ENCODE data around the gene RXFP2. TPM values are rescaled to one million over a fixed set of nuclear protein-coding genes. Genes with fewer than 3 reads are reported as not detected.

RXFP2 gene
- total RNA-seq, 8 experiments from 2014 or later = 0.19 to 0.24 TPM; not detected in 6

GRCh38 chr13:31742097-31742734, 2.9 kb downstream of the RXFP2 start:
- 0 to 20% (median 7%) methylated on average over 2 to 7 of the region's 7 CpGs; no CpG with 5 or more reads in 2 of the 10 experiments for WGBS, 10 experiments
- in situ Hi-C loops (cut with MboI; ENCODE audit: low pct_unique_long_range_greater_than_20kb in 2 of 9, low sequenced_read_pairs in 9 of 9, unreplicated experiment in 9 of 9) = loop anchor here in 6 of 9 experiments (5.0 to 25.0 kb wide), 5 partner anchors 205 to 505 kb away; no protein-coding TSS in a partner anchor
- ATAC-seq (replicated peaks in 6 of 8) = peak in 7 of 8 experiments; percentile 51 to 88 (median 73)
- no peaks in the 10 kb centered on the region for H3K4me1 ChIP-seq (replicated peaks in 1 of 2)
- H3K4me3 ChIP-seq = no peak overlapping the region
- H3K27ac ChIP-seq = no peak overlapping the region

- Histone ChIP-seq H3K4me1 (replicated peaks in 1 of 2) (no peaks in the 10 kb centered on the region), H3K4me3 (no peak overlapping the region), H3K27ac (no peak overlapping the region)
- ATAC-seq (replicated peaks in 6 of 8) = peak in 1 of 8 experiments; percentile 20
- in situ Hi-C loops (cut with MboI; ENCODE audit: low pct_unique_long_range_greater_than_20kb in 2 of 9, low sequenced_read_pairs in 9 of 9, unreplicated experiment in 9 of 9) = loop anchor here in 6 of 9 experiments (10.0 to 25.0 kb wide), 4 partner anchors 210 to 510 kb away; no protein-coding TSS in a partner anchor
- WGBS, 10 experiments = 34 to 100% (median 87%) methylated on average over 1 to 3 of the region's 3 CpGs
Observed at GRCh38 chr13:31747291-31747690, 8.0 kb downstream of the RXFP2 start.

- ATAC-seq (replicated peaks in 6 of 8) = peak in 1 of 8 experiments; percentile 71
- WGBS, 10 experiments = 0 to 100% (median 76%) methylated on average over 1 to 2 of the region's 2 CpGs; no CpG with 5 or more reads in 1 of the 10 experiments
- Histone ChIP-seq H3K27ac (no peak overlapping the region), H3K4me1 (replicated peaks in 1 of 2) (no peaks in the 10 kb centered on the region), H3K4me3 (no peak overlapping the region)
- in situ Hi-C loops (cut with MboI; ENCODE audit: low pct_unique_long_range_greater_than_20kb in 2 of 9, low sequenced_read_pairs in 9 of 9, unreplicated experiment in 9 of 9) = loop anchor here in 6 of 9 experiments (10.0 to 25.0 kb wide), 4 partner anchors 211 to 511 kb away; no protein-coding TSS in a partner anchor
Observed at GRCh38 chr13:31747966-31748365, 8.6 kb downstream of the RXFP2 start.

GRCh38 chr13:31749929-31750328, 10.6 kb downstream of the RXFP2 start:
- Histone ChIP-seq H3K4me1 (replicated peaks in 1 of 2) (no peaks in the 10 kb centered on the region), H3K27ac (no peak overlapping the region), H3K4me3 (no peak overlapping the region)
- in situ Hi-C loops (cut with MboI; ENCODE audit: low pct_unique_long_range_greater_than_20kb in 2 of 9, low sequenced_read_pairs in 9 of 9, unreplicated experiment in 9 of 9) = loop anchor here in 6 of 9 experiments (10.0 to 25.0 kb wide), 4 partner anchors 213 to 513 kb away; no protein-coding TSS in a partner anchor
- ATAC-seq (replicated peaks in 6 of 8) = peak in 2 of 8 experiments; percentile 85 to 95
- WGBS, 10 experiments = 0 to 96% (median 60%) methylated on average over 2 to 4 of the region's 4 CpGs; no CpG with 5 or more reads in 1 of the 10 experiments

- Histone ChIP-seq H3K27ac (no peak overlapping the region), H3K4me1 (replicated peaks in 1 of 2) (peaks cover 0 to 5% of the 10 kb centered on the region in 2 donors), H3K4me3 (no peak overlapping the region)
- ATAC-seq (replicated peaks in 6 of 8) = no peak
- WGBS, 10 experiments = 54 to 95% (median 77%) methylated on average over 1 to 4 of the region's 6 CpGs; no CpG with 5 or more reads in 1 of the 10 experiments
- in situ Hi-C loops (cut with MboI; ENCODE audit: low pct_unique_long_range_greater_than_20kb in 2 of 9, low sequenced_read_pairs in 9 of 9, unreplicated experiment in 9 of 9) = no loop called here
Observed at GRCh38 chr13:31755211-31755610, 15.9 kb downstream of the RXFP2 start.

- no peak overlapping the region for H3K4me3 ChIP-seq
- in situ Hi-C loops (cut with MboI; ENCODE audit: low pct_unique_long_range_greater_than_20kb in 2 of 9, low sequenced_read_pairs in 9 of 9, unreplicated experiment in 9 of 9) = no loop called here
- WGBS, 10 experiments = 0 to 73% (median 47%) methylated on average over 1 to 5 of the region's 5 CpGs; no CpG with 5 or more reads in 4 of the 10 experiments
- peaks cover 0 to 5% of the 10 kb centered on the region in 2 donors for H3K4me1 ChIP-seq (replicated peaks in 1 of 2)
- H3K27ac ChIP-seq = no peak overlapping the region
- ATAC-seq (replicated peaks in 6 of 8) = peak in 7 of 8 experiments; percentile 39 to 89 (median 74)
Observed at GRCh38 chr13:31755803-31756212, 16.5 kb downstream of the RXFP2 start.

- H3K27ac ChIP-seq = no peak overlapping the region
- H3K4me3 ChIP-seq = no peak overlapping the region
- in situ Hi-C loops (cut with MboI; ENCODE audit: low pct_unique_long_range_greater_than_20kb in 2 of 9, low sequenced_read_pairs in 9 of 9, unreplicated experiment in 9 of 9) = no loop called here
- peaks cover 0 to 5% of the 10 kb centered on the region in 2 donors for H3K4me1 ChIP-seq (replicated peaks in 1 of 2)
- ATAC-seq (replicated peaks in 6 of 8) = peak in 5 of 8 experiments; percentile 23 to 71 (median 56)
- 0 to 100% (median 83%) methylated on average over 1 to 4 of the region's 4 CpGs; no CpG with 5 or more reads in 2 of the 10 experiments for WGBS, 10 experiments
Observed at GRCh38 chr13:31756346-31756745, 17.0 kb downstream of the RXFP2 start.

- Histone ChIP-seq H3K4me3 (no peak overlapping the region), H3K4me1 (replicated peaks in 1 of 2) (no peaks in the 10 kb centered on the region), H3K27ac (no peak overlapping the region)
- in situ Hi-C loops (cut with MboI; ENCODE audit: low pct_unique_long_range_greater_than_20kb in 2 of 9, low sequenced_read_pairs in 9 of 9, unreplicated experiment in 9 of 9) = no loop called here
- WGBS, 10 experiments = 35 to 92% (median 55%) methylated on average over 2 of the region's 2 CpGs; no CpG with 5 or more reads in 3 of the 10 experiments
- ATAC-seq (replicated peaks in 6 of 8) = no peak
Observed at GRCh38 chr13:31761951-31762350, 22.6 kb downstream of the RXFP2 start.

GRCh38 chr13:31764556-31764955, 25.2 kb downstream of the RXFP2 start:
- ATAC-seq (replicated peaks in 6 of 8) = no peak
- H3K4me3 ChIP-seq = no peak overlapping the region
- H3K4me1 ChIP-seq (replicated peaks in 1 of 2) = no peaks in the 10 kb centered on the region
- 5 to 94% (median 74%) methylated on average over 1 to 2 of the region's 2 CpGs for WGBS, 10 experiments
- in situ Hi-C loops (cut with MboI; ENCODE audit: low pct_unique_long_range_greater_than_20kb in 2 of 9, low sequenced_read_pairs in 9 of 9, unreplicated experiment in 9 of 9) = no loop called here
- no peak overlapping the region for H3K27ac ChIP-seq

GRCh38 chr13:31765138-31765785, 25.9 kb downstream of the RXFP2 start:
- in situ Hi-C loops (cut with MboI; ENCODE audit: low pct_unique_long_range_greater_than_20kb in 2 of 9, low sequenced_read_pairs in 9 of 9, unreplicated experiment in 9 of 9) = no loop called here
- no peaks in the 10 kb centered on the region for H3K4me1 ChIP-seq (replicated peaks in 1 of 2)
- no peak overlapping the region for H3K4me3 ChIP-seq
- WGBS, 10 experiments = 0 to 40% (median 6%) methylated on average over 2 of the region's 2 CpGs; no CpG with 5 or more reads in 2 of the 10 experiments
- ATAC-seq (replicated peaks in 6 of 8) = peak in 6 of 8 experiments; percentile 30 to 97 (median 68)
- H3K27ac ChIP-seq = no peak overlapping the region

- in situ Hi-C loops (cut with MboI; ENCODE audit: low pct_unique_long_range_greater_than_20kb in 2 of 9, low sequenced_read_pairs in 9 of 9, unreplicated experiment in 9 of 9) = no loop called here
- H3K4me3 ChIP-seq = no peak overlapping the region
- ATAC-seq (replicated peaks in 6 of 8) = no peak
- WGBS, 10 experiments = 24 to 76% (median 44%) methylated on average over 1 to 4 of the region's 4 CpGs; no CpG with 5 or more reads in 1 of the 10 experiments
- H3K4me1 ChIP-seq (replicated peaks in 1 of 2) = peaks cover 0 to 8% of the 10 kb centered on the region in 2 donors
- no peak overlapping the region for H3K27ac ChIP-seq
Observed at GRCh38 chr13:31767175-31767900, 28.0 kb downstream of the RXFP2 start.

- H3K27ac ChIP-seq = no peak overlapping the region
- no peak overlapping the region for H3K4me3 ChIP-seq
- H3K4me1 ChIP-seq (replicated peaks in 1 of 2) = peaks cover 0 to 18% of the 10 kb centered on the region in 2 donors
- ATAC-seq (replicated peaks in 6 of 8) = no peak
- in situ Hi-C loops (cut with MboI; ENCODE audit: low pct_unique_long_range_greater_than_20kb in 2 of 9, low sequenced_read_pairs in 9 of 9, unreplicated experiment in 9 of 9) = no loop called here
- 40 to 100% (median 80%) methylated on average over 1 of the region's 1 CpG; no CpG with 5 or more reads in 3 of the 10 experiments for WGBS, 10 experiments
Observed at GRCh38 chr13:31768351-31768750, 29.0 kb downstream of the RXFP2 start.
